HG02852 (cell line): ENCODE results near the gene KIF15.
A peak's percentile ranks its signal among the peaks of the same experiment; 100 is the strongest.
"Not testable (repeated sequence)": the region's sequence is repeated elsewhere in the genome, so short reads cannot be mapped to it uniquely, and the experiment has no call there.

Experiments
- ATAC-seq: cut with Tn5 transposase; IDR thresholded peaks from one replicate; pipeline ENCODE4 v1.9.1; 2021; ENCODE audit warnings: mild to moderate bottlenecking, moderate library complexity; ENCODE audit not compliant: unreplicated experiment

KIF15 gene

GRCh38 chr3:44761424-44762169 lies at the start of gene KIF15, which contains the start of gene KIAA1143:
TSS of gene KIF15 (plus strand) at chr3:44761794. CDS start at chr3:44761866, 72 bp downstream.
TSS of gene KIAA1143 (minus strand) at chr3:44761619. CDS start at chr3:44761602, 17 bp downstream.
- peak; percentile 90 for ATAC-seq

- ATAC-seq = no peak
Observed at GRCh38 chr3:44712455-44713075, 49.0 kb upstream of the KIF15 start, which contains the start of gene ZNF502. TSS of gene ZNF502 (plus strand) at chr3:44712660. CDS start at chr3:44720262, 7,602 bp downstream.

- no peak for ATAC-seq
Observed at GRCh38 chr3:44721231-44722102, 40.1 kb upstream of the KIF15 start.

GRCh38 chr3:44722103-44722401 lies 39.5 kb upstream of the KIF15 start:
- ATAC-seq = no peak

- ATAC-seq = peak; percentile 91
Observed at GRCh38 chr3:44729384-44729910, 32.1 kb upstream of the KIF15 start, which contains the start of gene ZNF501. TSS of gene ZNF501 (plus strand) at chr3:44729635. CDS start at chr3:44734422, 4,787 bp downstream.

GRCh38 chr3:44734646-44735168 lies 26.9 kb upstream of the KIF15 start:
- no peak for ATAC-seq

- ATAC-seq = no peak
Observed at GRCh38 chr3:44761101-44761423, 532 bp upstream of the KIF15 start.

GRCh38 chr3:44762170-44762677 lies 630 bp downstream of the KIF15 start:
- no peak for ATAC-seq

GRCh38 chr3:44762690-44763089 lies 1.1 kb downstream of the KIF15 start:
- ATAC-seq = no peak

GRCh38 chr3:44764248-44764647 lies 2.7 kb downstream of the KIF15 start:
- ATAC-seq = no peak

- no peak for ATAC-seq
Observed at GRCh38 chr3:44771424-44772098, 10.0 kb downstream of the KIF15 start.

- no peak for ATAC-seq
Observed at GRCh38 chr3:44772099-44772442, 10.5 kb downstream of the KIF15 start.

GRCh38 chr3:44782891-44783290 lies 21.3 kb downstream of the KIF15 start:
- ATAC-seq = no peak

GRCh38 chr3:44795197-44795596 lies 33.6 kb downstream of the KIF15 start:
- ATAC-seq = no peak

- no peak for ATAC-seq
Observed at GRCh38 chr3:44802011-44802410, 40.4 kb downstream of the KIF15 start.

- no peak for ATAC-seq
Observed at GRCh38 chr3:44803298-44803697, 41.7 kb downstream of the KIF15 start.

GRCh38 chr3:44805960-44806359 lies 44.4 kb downstream of the KIF15 start:
- no peak for ATAC-seq

- no peak for ATAC-seq
Observed at GRCh38 chr3:44814751-44815150, 53.2 kb downstream of the KIF15 start.

GRCh38 chr3:44816334-44816733 lies 54.7 kb downstream of the KIF15 start:
- ATAC-seq = not testable (repeated sequence)

- not testable (repeated sequence) for ATAC-seq
Observed at GRCh38 chr3:44821206-44821605, 59.6 kb downstream of the KIF15 start.
